KMS-11 (cell line): ENCODE results near the gene SASH1.

Experiments
- H2AFZ ChIP-seq: fragments of 200-600 bp; sonication (generic); 2 replicates; pipeline ENCODE4 v1.6.1; 2016; ENCODE audit warnings: antibody characterized with exemption, mixed run types, low read depth
- H3K27ac ChIP-seq: fragments of 200-600 bp; sonication (generic); 2 replicates; pipeline ENCODE4 v1.6.1; 2016; ENCODE audit warnings: mild to moderate bottlenecking, mixed run types
- H3K27me3 ChIP-seq: fragments of 200-600 bp; sonication (generic); 2 replicates; pipeline ENCODE4 v1.6.1; 2017; ENCODE audit warnings: mild to moderate bottlenecking, low read depth, mixed run types, moderate library complexity; ENCODE audit not compliant: insufficient read depth
- H3K36me3 ChIP-seq: fragments of 200-600 bp; sonication (generic); 2 replicates; pipeline ENCODE4 v1.6.1; 2017; ENCODE audit warnings: mild to moderate bottlenecking, mixed run types; ENCODE audit not compliant: insufficient read depth
- H3K4me1 ChIP-seq: fragments of 200-600 bp; sonication (generic); 2 replicates; pipeline ENCODE4 v1.6.1; 2016; ENCODE audit warnings: mild to moderate bottlenecking, low read depth, mixed run types; ENCODE audit not compliant: poor library complexity, severe bottlenecking
- H3K4me2 ChIP-seq: fragments of 200-600 bp; sonication (generic); 2 replicates; pipeline ENCODE4 v1.7.0; 2016; ENCODE audit warnings: mild to moderate bottlenecking, mixed run types
- H3K4me3 ChIP-seq: fragments of 200-600 bp; sonication (generic); IDR thresholded peaks from 2 replicates; pipeline ENCODE4 v1.6.1; 2017; ENCODE audit warnings: low read depth, low read length, mixed read lengths; ENCODE audit not compliant: insufficient read depth
- H3K79me2 ChIP-seq: fragments of 200-600 bp; sonication (generic); 2 replicates; pipeline ENCODE4 v1.6.1; 2016; ENCODE audit warnings: low read depth, mixed run types; ENCODE audit not compliant: insufficient read depth
- H3K9ac ChIP-seq: fragments of 200-600 bp; sonication (generic); 2 replicates; pipeline ENCODE4 v1.6.1; 2016; ENCODE audit warnings: mild to moderate bottlenecking, mixed run types
- H4K20me1 ChIP-seq: fragments of 200-600 bp; sonication (generic); 2 replicates; pipeline ENCODE4 v1.6.1; 2016; ENCODE audit warnings: mild to moderate bottlenecking, mixed run types; ENCODE audit not compliant: insufficient read depth
- CTCF ChIP-seq: fragments of 200-600 bp; sonication (generic); conservative IDR thresholded peaks from 2 replicates; pipeline ENCODE4 v1.6.1; 2017; ENCODE audit warnings: low read depth, mild to moderate bottlenecking, antibody characterized with exemption, low read length, moderate library complexity, mixed read lengths

Gene SASH1

GRCh38 chr6:148513145-148514071, 170.8 kb downstream of the SASH1 start:
- H3K4me2 ChIP-seq, result no peak overlapping the region
- no peak overlapping the region for H2AFZ ChIP-seq
- no peaks in the 10 kb centered on the region for H3K36me3 ChIP-seq
- no peak overlapping the region for H3K4me3 ChIP-seq
- H4K20me1 ChIP-seq, result no peaks in the 10 kb centered on the region
- H3K9ac ChIP-seq, result no peak overlapping the region
- H3K79me2 ChIP-seq, result no peaks in the 10 kb centered on the region
- no peak overlapping the region for H3K27ac ChIP-seq
- TF ChIP-seq CTCF, result no peak
- H3K27me3 ChIP-seq, result no peaks in the 10 kb centered on the region
- H3K4me1 ChIP-seq, result peaks cover 15% of the 10 kb centered on the region

GRCh38 chr6:148514091-148514845, 171.6 kb downstream of the SASH1 start:
- H3K36me3 ChIP-seq, result no peaks in the 10 kb centered on the region
- no peak for TF ChIP-seq CTCF
- no peak overlapping the region for H3K4me3 ChIP-seq
- no peak overlapping the region for H3K27ac ChIP-seq
- H3K4me2 ChIP-seq, result no peak overlapping the region
- no peaks in the 10 kb centered on the region for H3K79me2 ChIP-seq
- no peak overlapping the region for H2AFZ ChIP-seq
- H3K9ac ChIP-seq, result no peak overlapping the region
- H3K27me3 ChIP-seq, result no peaks in the 10 kb centered on the region
- H4K20me1 ChIP-seq, result no peaks in the 10 kb centered on the region
- H3K4me1 ChIP-seq, result peaks cover 14% of the 10 kb centered on the region

GRCh38 chr6:148516217-148516616, 173.6 kb downstream of the SASH1 start:
- Histone ChIP-seq H3K4me1 (no peaks in the 10 kb centered on the region), H3K27me3 (no peaks in the 10 kb centered on the region), H2AFZ (no peak overlapping the region), H3K4me3 (no peak overlapping the region), H3K36me3 (no peaks in the 10 kb centered on the region), H3K27ac (no peak overlapping the region), H3K4me2 (no peak overlapping the region), H3K9ac (no peak overlapping the region), H3K79me2 (no peaks in the 10 kb centered on the region), H4K20me1 (no peaks in the 10 kb centered on the region)
- no peak for TF ChIP-seq CTCF

GRCh38 chr6:148516617-148517016, 174.0 kb downstream of the SASH1 start:
- TF ChIP-seq CTCF, result no peak
- H3K36me3 ChIP-seq, result no peaks in the 10 kb centered on the region
- no peaks in the 10 kb centered on the region for H3K4me1 ChIP-seq
- no peak overlapping the region for H3K9ac ChIP-seq
- H3K79me2 ChIP-seq, result no peaks in the 10 kb centered on the region
- no peak overlapping the region for H2AFZ ChIP-seq
- H3K27ac ChIP-seq, result no peak overlapping the region
- no peak overlapping the region for H3K4me3 ChIP-seq
- no peaks in the 10 kb centered on the region for H4K20me1 ChIP-seq
- H3K27me3 ChIP-seq, result no peaks in the 10 kb centered on the region
- H3K4me2 ChIP-seq, result no peak overlapping the region
